ENCODE measurements around the gene TMEM98.
"Not testable (repeated sequence)": the region's sequence is repeated elsewhere in the genome, so short reads cannot be mapped to it uniquely, and the experiment has no call there.

Gene TMEM98

DNA sequence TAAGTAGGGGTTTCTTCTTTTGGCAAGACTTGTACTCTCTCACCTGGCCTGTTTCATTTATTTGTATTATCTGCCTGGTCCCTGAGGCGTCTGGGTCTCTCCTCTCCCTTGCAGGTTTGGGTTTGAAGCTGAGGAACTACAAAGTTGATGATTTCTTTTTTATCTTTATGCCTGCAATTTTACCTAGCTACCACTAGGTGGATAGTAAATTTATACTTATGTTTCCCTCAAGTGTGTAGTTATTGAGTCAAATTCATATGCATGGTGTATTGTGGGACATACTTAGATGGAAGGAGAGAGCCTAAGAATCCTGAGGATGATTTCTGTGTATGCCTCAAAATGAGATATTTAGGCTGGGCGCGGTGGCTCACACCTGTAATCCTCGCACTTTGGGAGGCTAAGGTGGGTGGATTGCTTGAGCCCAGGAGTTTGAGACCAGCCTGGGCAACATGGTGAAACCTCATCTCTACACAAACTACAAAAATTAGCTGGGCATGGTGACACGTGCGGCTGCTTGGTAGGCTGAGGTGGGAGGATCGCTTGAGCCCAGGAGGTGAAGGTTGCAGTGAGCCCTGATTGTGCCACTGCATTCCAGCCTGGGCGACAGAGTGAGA, 13.6 kb downstream of the TMEM98 start:
- no peak for DNase-seq (ENCODE audit: low read depth in 2 of 2)

DNA sequence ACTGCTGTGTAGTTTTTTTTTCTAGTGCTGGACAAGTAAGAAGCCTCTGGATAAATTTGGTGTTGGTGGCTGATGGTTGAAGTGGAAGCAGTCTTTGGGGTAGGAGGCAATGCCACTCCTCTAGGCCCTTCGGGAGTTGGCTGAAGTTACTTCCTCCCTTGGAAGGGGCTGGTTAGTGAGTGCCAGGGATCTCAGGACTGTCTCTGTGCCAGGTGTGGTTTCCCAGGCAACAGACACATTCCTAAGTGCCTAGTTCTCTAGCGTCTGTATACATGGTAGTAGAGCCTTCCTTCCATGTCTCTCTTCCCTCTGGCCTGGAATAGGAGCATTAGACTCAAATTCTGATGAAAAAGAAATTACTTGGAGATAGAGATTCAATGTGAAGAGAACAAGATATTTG, 15.3 kb downstream of the TMEM98 start:
- DNase-seq (ENCODE audit: low read depth in 2 of 2), result no peak

DNA sequence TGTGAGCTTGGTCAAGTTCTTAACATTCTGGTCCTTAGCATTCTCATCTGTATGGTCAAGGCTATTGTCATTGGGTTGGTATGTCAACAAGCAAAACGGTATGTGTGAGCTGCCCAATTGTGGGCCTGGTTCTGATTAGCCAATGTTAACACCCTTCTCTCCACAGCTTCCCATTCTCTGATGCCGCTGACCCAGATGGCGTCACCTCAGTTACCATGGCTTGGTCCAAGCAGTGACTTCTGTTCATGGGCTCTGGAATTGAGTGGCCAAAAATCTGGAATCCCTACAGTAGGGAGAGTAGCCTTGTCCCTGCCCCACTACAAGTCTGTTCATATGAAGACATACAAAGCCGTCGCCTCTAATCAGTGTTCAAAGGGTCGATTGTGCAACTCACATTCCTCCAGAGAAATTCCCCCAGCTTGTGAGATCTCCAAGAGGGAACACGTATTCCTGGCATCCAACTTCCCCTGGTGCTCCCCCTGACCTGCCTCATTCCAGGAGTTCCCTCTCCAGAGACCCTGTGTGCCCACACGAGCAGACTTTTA, 15.8 kb downstream of the TMEM98 start:
- DNase-seq (ENCODE audit: low read depth in 2 of 2), result no peak

DNA sequence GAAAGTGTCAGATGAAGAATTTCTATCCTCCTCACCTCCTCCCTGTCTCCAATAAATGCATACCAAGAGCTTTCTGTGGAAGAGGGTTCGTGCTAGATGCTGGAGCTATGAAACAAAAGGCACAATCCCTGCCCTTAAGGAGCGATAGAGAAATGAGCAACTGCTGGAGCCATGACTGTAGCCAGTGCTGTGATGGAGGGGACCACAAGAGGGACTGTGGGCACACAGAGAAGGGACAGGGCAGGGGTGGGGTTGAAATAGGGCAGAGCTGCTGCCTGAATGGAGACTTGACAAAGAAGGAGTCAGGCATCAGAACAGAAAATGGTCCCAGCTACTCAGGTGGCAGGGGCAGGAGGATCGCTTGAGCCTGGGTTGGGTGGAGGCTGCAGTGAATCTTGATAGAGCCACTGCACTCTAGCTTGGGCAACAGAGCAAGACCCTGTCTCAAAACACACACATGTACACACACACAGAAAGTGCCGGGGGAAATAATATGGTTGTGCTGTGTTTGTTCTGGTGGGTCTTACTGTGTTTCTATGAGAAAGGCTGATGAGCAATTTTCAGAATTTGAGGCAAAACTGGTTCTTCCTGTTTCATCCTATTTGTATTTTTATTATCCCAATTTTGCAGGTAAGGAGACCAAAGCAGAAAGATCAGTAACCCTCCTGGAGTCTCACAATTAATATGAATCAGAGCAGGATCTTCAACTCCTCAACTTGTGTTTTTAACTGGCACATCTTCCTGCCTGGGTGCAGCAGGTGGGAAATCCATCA, 16.5 kb downstream of the TMEM98 start:
- DNase-seq (ENCODE audit: low read depth in 2 of 2), result no peak

DNA sequence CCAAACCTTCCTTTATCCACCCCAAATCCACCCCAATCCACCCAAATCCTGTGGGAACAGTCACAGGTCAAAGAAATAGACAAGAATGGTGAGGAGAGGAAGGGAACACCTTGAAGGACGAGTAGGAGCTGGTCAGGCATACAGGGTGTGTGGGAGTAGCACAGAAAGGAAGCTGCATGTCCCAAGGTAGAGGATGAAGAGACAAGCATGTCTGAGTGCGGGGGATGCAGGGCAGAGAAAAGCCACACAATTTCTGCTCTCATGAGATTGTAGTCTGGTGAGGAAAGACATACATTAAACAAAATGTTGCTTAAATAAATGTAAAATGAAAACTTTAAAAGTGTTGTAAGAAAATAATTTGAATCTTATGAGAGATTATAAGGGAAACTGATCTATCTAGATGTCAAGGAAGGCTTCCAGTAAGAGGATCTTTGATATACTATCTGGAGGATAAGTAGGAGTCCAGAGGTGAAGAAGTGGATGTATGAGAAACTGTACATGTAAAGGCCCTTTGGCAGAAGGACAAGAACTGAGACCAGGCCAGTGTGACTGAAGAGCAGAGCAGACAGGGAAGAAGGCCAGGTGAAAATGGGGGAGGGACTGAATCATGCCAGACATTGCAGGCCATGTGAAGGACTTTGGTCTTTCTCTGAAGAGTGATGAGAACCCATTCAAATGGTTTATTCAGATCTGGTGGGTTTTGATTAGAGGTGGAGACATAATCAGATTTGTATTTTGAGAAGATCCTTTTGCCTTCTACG, 18.6 kb downstream of the TMEM98 start:
- no peak for DNase-seq (ENCODE audit: low read depth in 2 of 2)

DNA sequence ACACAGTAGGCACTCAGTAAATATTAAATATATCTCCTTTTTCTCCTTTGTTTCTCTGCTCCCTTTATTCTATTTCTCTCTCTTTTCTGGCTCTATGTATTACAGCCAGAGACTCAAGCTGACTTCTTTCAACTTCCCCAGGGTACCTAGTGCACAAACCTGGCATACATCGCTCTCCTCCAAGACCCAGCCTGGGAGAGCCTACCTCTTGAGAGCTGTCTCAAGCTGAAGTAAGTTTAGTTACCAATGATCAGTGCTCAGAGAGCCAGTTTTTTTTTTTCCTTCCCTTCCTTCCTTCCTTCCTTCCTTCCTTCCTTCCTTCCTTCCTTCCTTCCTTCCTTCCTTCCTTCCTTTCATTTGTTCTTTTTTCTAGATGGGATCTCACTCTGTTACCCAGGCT, 19.8 kb downstream of the TMEM98 start:
- DNase-seq (ENCODE audit: low read depth in 2 of 2), result no peak

DNA sequence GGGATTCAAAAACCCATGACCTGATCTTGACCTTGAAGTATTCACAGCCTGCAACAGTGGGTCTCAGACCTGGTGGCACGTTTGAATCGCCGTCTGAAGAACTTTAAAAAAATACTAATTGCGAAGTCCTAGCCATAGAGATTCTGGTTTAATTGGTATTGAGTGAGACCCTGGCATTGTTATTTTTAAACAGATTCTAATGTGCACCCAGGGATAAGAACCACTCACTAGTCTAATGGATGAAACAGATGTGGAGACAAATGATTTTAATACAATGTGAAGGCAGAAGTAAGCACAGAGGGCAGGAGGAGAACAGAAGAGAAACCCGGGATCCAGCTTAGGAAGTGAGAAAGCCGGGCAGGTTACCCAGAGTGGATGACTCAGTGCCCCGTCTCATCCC, 21.2 kb downstream of the TMEM98 start:
- DNase-seq (ENCODE audit: low read depth in 2 of 2), result no peak

DNA sequence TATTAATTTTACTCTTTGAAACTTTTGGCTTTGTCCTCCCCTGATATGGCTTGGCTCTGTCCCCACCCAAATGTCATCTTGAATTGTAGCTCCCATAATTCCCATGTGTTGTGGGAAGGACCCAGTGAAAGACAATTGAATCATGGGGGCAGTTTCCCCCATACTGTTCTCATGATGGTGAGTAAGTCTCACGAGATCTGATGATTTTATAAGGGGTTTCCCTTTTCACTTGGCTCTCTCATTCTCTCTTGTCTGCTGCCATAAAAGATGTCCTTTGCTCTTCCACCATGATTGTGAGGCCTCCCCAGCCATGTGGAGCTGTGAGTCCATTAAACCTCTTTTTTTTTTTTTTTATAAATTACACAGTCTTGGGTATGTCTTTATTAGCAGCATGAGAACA, 24.5 kb downstream of the TMEM98 start:
- not testable (repeated sequence) for DNase-seq (ENCODE audit: low read depth in 2 of 2)

DNA sequence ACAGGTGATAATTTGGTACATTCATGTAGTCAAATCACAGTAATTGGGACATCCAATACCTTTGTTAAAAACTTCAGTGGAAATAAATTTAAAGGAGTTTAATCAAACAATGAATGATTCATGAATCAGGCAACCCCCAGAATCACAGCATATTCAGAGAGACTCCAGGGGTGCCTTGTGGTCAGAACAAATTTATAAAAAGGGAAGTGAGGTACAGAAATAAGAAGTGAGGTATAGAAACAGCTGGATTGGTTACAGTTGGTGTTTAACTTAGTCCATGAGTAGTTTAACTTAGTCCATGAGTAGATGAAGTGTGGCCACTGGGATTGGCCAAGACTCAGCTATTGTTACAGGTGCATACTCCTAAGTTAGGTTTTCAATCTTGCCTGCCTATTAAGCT, 25.1 kb downstream of the TMEM98 start:
- no peak for DNase-seq (ENCODE audit: low read depth in 2 of 2)

DNA sequence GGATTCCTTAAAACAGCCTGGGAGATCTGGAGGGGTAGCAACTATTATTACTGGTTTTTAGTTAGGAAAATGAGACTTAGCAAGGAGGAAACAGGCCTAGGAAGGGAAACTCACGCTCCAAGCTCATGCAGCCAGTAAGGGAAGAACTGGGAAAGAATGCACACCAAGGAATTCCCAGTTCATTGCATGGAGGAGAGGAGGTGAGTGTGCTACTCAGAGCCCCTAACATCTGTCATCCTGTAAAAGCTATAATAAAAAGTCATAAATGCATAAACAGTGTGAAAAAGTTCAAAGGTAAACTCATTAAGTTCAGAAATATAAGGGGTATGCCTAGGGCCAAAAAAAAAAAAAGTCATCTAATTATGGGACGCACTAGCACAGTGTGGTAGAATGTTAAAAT, 25.9 kb downstream of the TMEM98 start:
- no peak for DNase-seq (ENCODE audit: low read depth in 2 of 2)

DNA sequence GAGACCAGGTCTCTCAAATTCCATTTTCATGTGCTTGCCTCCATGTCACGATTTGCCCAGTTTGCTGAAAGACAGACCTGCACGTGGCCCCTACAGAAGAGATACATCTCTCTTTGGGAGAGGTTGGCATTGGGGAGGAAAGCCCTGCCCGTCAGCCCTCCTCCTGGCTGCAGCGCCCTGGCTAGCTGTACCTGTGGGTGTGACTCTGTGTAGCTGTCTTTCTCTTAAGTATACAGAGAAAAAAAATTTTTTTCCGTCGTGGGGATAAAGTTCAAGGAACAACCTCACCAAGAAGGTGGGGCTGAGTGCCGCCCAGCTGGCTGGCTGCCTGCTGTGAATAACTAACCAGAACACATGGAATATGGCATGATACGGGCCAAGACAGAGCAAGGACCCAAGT, 26.5 kb downstream of the TMEM98 start:
- no peak for DNase-seq (ENCODE audit: low read depth in 2 of 2)

DNA sequence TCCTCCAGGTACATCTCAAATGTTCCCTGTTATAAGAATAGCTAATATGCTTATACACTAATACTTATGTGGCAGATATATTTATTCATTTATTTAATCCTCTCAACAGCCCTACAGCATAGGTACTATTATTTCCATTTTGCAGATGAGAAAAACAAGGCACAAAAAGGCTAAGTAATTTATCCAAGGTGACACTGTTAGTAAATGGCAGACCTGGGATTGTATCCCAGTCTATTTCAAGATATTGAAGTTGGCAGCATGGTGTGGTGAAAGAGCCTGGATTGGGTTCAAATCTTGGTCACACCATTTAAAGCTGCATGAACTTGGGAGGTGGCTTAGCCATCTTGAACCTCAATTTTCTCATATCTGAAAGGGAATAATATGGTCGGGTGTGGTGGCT, 27.2 kb downstream of the TMEM98 start:
- DNase-seq (ENCODE audit: low read depth in 2 of 2), result no peak

DNA sequence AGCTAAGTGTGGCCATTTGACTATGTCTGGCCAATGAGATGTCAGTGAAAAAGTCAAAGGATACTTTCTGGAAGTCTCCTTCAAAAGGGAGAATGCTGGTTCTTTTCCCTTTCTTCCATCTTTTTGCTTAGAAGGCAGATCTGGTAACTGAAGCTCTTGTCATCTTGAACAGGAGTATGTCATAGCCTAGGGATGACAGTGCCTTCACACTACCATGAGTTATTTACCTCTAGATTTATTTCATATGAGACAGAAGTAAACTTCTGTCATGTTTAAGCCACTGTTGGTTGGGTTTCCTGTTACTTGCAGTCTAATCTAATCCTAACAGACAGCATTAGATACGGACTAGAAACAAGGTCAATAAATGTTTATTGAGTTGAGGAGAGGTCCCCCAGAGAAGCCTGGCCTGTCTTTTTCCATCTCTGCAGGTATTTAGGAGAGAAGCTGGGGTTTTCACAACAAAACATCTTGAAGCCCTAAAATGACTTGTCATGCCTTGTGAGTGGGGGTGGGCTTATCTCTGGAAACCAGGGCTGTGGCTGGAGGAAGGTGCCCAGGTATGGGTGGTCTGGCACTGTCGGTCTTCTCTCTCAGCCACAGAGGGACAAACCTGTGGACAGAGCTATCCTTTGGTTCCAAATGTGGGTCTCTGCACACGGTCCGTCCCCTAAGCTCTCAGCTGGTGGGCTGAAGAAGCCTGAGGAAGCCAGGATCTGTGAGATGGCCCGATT, 28.5 kb downstream of the TMEM98 start:
- no peak for DNase-seq (ENCODE audit: low read depth in 2 of 2)

DNA sequence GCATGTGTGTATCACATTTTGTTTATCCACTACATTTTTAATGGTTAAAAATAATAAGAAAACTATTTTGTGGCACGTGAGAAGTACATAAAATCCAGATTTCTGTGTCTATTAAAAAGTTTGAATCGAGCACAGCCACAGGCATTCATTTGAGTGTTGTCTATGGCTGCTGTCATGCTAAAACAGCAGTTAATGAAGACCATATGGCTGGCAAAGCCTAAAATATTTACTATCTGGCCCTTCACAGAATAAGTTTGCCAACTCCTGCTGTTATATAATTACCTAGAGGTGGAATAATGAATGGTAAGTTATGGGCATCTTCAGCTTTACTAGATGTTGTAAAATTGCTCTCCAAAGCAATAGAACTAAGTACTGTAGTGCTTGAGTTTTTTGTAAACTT, 30.5 kb downstream of the TMEM98 start:
- DNase-seq (ENCODE audit: low read depth in 2 of 2), result no peak

DNA sequence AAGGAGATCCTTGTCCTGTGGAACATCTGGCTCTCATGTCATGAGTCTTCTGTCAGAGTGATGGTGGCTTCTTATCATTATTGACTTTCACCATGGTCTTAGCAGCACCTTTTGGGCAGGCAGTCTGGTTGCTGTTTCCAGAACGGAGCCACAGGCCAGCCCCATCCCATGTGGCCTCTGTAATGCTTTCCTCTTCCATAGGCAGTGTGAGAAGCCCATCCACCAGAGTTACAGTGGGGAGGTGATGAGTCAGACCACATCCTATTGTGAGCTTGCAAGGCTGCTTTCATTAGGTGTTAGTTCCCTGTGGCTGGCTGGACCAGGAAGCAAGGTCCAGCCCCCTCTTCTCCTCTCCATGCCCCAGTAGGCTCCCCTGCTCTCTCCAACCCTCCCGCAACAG, 32.9 kb downstream of the TMEM98 start:
- no peak for DNase-seq (ENCODE audit: low read depth in 2 of 2)

DNA sequence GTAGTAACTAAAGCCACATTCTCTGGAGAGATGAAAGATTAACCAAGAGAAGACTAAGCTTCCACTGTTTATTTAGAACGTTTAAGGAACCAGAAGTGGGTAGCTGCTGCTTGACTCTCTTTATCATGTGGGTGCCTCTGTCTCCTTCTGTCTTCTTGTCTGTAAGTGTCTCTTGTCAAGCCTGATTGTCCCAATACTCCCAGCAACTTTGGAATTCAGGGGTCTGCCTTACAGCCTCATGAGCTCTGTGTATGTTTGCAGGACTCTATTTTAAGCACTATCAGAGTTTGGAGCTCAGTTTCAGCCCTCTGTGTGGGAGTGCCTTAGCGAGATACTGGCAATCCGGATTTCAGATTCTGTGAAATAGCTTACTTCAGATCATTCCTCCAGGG, 34.4 kb downstream of the TMEM98 start:
- no peak for DNase-seq (ENCODE audit: low read depth in 2 of 2)

DNA sequence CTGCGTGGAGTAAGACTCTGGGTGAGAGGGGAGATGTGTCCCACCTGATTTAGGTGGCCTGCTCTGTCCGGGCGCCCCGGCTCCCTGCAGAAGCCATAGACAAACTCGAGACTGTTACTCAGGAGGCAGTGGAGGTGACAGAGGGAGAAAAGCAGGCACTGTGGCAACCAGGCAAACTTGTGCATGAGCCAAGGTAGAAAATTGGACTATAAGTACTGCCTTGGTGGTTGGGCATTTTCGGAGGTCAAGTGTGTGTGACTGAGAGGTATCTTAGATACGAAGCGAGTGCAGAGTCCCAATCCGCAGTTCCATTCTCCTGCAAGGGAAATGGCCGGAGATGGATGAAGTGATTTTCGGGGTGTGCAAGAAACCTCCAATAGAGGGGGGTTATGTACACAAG, 36.6 kb downstream of the TMEM98 start:
- DNase-seq (ENCODE audit: low read depth in 2 of 2), result no peak

DNA sequence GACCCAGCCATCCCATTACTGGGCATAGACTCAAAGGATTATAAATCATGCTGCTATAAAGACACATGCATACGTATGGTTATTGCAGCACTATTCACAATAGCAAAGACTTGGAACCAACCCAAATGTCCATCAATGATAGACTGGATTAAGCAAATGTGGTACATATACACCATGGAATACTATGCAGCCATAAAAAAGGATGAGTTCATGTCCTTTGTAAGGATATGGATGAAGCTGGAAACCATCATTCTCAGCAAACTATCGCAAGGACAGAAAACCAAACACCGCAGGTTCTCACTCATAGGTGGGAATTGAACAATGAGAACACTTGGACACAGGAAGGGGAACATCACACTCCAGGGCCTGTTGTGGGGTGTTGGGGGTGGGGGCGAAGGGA, 41.3 kb downstream of the TMEM98 start:
- DNase-seq (ENCODE audit: low read depth in 2 of 2), result not testable (repeated sequence)

DNA sequence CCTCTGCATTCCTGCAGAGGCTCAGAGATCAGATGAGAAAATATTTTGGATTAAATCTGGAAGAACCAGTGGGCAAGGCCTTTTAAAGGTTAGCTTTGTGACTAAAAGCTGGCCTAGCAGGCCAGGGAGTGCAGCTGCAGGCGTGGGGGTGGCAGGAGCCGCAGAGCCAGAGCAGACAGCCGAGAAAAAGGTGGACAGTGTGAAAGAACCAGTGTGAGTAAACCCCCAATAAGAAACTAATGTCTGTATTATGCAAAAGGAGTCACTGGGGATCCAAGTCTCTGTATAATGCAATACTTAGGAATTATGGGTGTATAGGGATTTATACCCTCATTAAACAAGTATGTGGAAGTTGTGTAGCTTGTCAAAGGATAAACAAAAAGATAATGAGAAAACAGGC, 42.3 kb downstream of the TMEM98 start:
- DNase-seq (ENCODE audit: low read depth in 2 of 2), result no peak

DNA sequence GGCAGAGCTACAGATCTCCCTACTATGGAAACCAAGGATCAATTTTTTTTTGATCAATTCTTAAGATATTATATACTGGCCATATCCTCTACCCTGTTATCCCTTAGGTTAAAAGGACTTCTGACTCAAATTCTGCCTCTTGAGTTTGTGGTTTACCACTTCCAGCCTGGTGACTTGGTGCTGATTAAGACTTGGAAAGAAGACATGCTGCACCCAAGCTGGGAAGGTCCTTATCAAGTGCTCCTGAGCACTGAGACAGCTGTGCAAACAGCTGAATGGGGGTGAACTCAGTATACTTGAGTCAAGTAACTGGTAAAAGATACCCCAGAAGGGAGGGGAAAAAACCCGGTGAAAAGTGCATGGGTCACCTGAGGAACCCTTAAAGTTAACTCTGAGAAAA, 43.2 kb downstream of the TMEM98 start:
- DNase-seq (ENCODE audit: low read depth in 2 of 2), result peak in 1 of 2 donors; percentile 5

DNA sequence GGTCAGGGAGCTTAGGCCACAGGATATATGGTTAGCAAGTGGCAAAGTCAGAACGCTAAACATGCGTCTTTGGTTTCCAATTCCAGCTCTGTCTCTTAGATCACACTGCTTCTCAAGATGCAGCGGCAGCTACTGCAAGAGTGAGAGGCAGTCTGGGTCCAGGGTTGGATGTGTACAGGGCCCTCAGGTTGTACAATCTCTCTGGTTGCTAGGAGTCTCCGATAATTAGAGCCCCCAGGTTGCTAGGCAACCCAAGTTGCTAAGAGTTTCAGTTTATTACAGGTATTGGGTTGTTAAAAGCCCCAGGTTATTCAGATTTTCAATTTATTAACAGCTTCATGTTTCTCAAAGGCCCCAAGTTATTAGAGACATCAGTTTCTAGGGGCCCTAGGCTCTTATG, 48.2 kb downstream of the TMEM98 start:
- no peak for DNase-seq (ENCODE audit: low read depth in 2 of 2)

DNA sequence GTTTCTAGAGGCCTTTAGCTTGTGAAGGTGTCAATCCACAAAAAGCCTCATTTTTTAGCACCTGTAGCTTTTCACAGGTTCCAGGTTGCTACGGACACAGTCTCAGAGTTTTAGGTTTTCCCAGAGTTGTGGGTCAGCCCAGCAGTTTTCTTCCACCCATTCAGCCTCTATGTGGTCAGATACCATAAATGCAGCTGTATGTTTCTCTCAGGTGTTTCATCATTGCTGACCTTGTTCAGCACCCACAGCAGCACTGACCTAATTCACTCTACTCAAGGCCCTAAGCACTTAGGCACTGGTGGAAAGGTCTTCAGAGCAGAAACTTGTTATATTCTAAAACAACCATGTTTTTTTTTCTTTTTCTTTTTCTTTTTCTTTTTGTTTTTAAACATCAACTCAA, 48.7 kb downstream of the TMEM98 start:
- no peak for DNase-seq (ENCODE audit: low read depth in 2 of 2)
